Ishikawa (cell line): Measurements from ENCODE around the gene MRPS12.

Source experiments
- CEBPB ChIP-seq: IDR thresholded peaks from 2 replicates; pipeline ENCODE4 v1.6.1; 2012
- EGR1 ChIP-seq: IDR thresholded peaks from 2 replicates; pipeline ENCODE4 v1.6.1; 2012
- EP300 ChIP-seq: IDR thresholded peaks from 2 replicates; pipeline ENCODE4 v1.6.1; 2012; ENCODE audit warnings: borderline replicate concordance
- FOXM1 ChIP-seq: IDR thresholded peaks from 2 replicates; pipeline ENCODE4 v1.6.1; 2012; ENCODE audit warnings: low read depth, borderline replicate concordance
- MAX ChIP-seq: IDR thresholded peaks from 2 replicates; pipeline ENCODE4 v1.6.1; 2012
- NFIC ChIP-seq: IDR thresholded peaks from 2 replicates; pipeline ENCODE4 v1.6.1; 2012
- RAD21 ChIP-seq: IDR thresholded peaks from 2 replicates; pipeline ENCODE4 v1.6.1; 2012; ENCODE audit warnings: low read depth
- REST ChIP-seq: IDR thresholded peaks from 2 replicates; pipeline ENCODE4 v1.6.1; 2012; ENCODE audit warnings: low read depth, mild to moderate bottlenecking
- TAF1 ChIP-seq: IDR thresholded peaks from 2 replicates; pipeline ENCODE4 v1.6.1; 2012; ENCODE audit warnings: low read depth, mild to moderate bottlenecking
- TCF12 ChIP-seq: IDR thresholded peaks from 2 replicates; pipeline ENCODE4 v1.6.1; 2012; ENCODE audit warnings: low read depth
- TEAD4 ChIP-seq: IDR thresholded peaks from 2 replicates; pipeline ENCODE4 v1.6.1; 2012
- YY1 ChIP-seq: IDR thresholded peaks from 2 replicates; pipeline ENCODE4 v1.6.1; 2012; ENCODE audit warnings: low read depth
- ZBTB7A ChIP-seq: IDR thresholded peaks from 2 replicates; pipeline ENCODE4 v1.6.1; 2012; ENCODE audit warnings: low read depth
- TF ChIP-seq, protein P1 (sequence below): IDR thresholded peaks from 2 replicates; pipeline ENCODE4 v1.6.1; 2012

DNA sequence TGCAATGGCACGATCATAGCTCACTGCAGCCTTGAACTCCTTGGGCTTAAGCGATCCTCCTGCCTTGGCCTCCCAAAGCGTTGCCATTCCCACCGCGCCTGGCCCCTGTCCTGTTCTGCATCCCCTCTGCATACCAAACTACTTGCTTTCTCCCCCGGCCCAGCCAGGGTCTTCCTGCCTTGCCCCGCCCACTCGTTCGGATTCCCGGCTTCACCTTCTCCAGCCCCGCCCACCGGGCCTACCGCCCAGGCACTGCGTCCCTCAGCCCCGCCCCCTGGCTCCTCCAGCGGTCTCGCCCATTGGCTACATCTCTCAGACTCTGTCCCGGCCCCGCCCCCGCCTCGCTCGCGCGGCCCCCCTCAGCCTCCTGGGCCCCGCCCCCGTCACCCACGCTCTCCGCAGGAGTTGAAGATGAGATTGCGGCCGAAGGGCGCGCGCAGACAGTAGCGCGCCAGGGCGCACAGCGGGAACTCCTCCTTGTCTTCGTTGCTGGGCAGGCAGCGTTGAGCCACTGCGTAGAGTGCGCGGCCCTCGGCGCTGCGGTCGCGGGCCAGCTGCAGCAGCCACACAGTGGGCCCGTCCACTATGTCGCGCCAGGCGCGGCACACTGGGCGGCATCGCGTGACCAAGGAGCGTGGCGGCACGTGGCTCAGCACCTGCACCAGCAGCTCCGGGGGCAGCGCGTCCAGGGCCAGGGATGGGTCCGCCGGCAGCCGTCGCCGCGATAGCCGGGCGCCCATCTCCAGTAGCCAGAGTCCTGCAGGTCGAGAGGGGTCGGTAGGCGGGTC is 19.0 kb downstream of the MRPS12 start:
- no peak for TF ChIP-seq TCF12
- TF ChIP-seq EGR1, result peak; percentile 91
- TF ChIP-seq EP300, result no peak
- no peak for TF ChIP-seq TAF1
- TF ChIP-seq RAD21, result no peak
- TF ChIP-seq REST, result no peak
- TF ChIP-seq YY1, result no peak
- TF ChIP-seq CEBPB, result no peak
- TF ChIP-seq, protein P1, sequence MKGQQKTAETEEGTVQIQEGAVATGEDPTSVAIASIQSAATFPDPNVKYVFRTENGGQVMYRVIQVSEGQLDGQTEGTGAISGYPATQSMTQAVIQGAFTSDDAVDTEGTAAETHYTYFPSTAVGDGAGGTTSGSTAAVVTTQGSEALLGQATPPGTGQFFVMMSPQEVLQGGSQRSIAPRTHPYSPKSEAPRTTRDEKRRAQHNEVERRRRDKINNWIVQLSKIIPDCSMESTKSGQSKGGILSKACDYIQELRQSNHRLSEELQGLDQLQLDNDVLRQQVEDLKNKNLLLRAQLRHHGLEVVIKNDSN, result peak; percentile 63
- TF ChIP-seq MAX, result peak; percentile 97
- no peak; the same call in 1 of the 2 replicates for TF ChIP-seq ZBTB7A
- no peak for TF ChIP-seq FOXM1
- no peak for TF ChIP-seq NFIC
- no peak; the same call in 1 of the 2 replicates for TF ChIP-seq TEAD4
